ENCODE measurements around the gene MYCN.

- TF ChIP-seq CTCF (IDR thresholded peaks at IDR 0.05; ENCODE audit: low read depth, low read length, missing input control) (no peak), RXRA (IDR thresholded peaks at IDR 0.05) (no peak), NR2F2 (IDR thresholded peaks at IDR 0.05) (no peak), GABPA (IDR thresholded peaks at IDR 0.05 in 1 of 2, conservative IDR thresholded peaks at IDR 0.05 in 1 of 2) (no peak), RAD21 (IDR thresholded peaks at IDR 0.05) (no peak), TAF1 (conservative IDR thresholded peaks at IDR 0.05) (no peak), YY1 (IDR thresholded peaks at IDR 0.05) (no peak), JUND (IDR thresholded peaks at IDR 0.05) (no peak), HNF4A (conservative IDR thresholded peaks at IDR 0.05) (no peak)
- TF ChIP-seq, protein P1, sequence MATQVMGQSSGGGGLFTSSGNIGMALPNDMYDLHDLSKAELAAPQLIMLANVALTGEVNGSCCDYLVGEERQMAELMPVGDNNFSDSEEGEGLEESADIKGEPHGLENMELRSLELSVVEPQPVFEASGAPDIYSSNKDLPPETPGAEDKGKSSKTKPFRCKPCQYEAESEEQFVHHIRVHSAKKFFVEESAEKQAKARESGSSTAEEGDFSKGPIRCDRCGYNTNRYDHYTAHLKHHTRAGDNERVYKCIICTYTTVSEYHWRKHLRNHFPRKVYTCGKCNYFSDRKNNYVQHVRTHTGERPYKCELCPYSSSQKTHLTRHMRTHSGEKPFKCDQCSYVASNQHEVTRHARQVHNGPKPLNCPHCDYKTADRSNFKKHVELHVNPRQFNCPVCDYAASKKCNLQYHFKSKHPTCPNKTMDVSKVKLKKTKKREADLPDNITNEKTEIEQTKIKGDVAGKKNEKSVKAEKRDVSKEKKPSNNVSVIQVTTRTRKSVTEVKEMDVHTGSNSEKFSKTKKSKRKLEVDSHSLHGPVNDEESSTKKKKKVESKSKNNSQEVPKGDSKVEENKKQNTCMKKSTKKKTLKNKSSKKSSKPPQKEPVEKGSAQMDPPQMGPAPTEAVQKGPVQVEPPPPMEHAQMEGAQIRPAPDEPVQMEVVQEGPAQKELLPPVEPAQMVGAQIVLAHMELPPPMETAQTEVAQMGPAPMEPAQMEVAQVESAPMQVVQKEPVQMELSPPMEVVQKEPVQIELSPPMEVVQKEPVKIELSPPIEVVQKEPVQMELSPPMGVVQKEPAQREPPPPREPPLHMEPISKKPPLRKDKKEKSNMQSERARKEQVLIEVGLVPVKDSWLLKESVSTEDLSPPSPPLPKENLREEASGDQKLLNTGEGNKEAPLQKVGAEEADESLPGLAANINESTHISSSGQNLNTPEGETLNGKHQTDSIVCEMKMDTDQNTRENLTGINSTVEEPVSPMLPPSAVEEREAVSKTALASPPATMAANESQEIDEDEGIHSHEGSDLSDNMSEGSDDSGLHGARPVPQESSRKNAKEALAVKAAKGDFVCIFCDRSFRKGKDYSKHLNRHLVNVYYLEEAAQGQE (IDR thresholded peaks at IDR 0.05) = no peak
- TF ChIP-seq, protein P2, sequence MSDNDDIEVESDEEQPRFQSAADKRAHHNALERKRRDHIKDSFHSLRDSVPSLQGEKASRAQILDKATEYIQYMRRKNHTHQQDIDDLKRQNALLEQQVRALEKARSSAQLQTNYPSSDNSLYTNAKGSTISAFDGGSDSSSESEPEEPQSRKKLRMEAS (IDR thresholded peaks at IDR 0.05) = no peak
- TF ChIP-seq, protein P3, sequence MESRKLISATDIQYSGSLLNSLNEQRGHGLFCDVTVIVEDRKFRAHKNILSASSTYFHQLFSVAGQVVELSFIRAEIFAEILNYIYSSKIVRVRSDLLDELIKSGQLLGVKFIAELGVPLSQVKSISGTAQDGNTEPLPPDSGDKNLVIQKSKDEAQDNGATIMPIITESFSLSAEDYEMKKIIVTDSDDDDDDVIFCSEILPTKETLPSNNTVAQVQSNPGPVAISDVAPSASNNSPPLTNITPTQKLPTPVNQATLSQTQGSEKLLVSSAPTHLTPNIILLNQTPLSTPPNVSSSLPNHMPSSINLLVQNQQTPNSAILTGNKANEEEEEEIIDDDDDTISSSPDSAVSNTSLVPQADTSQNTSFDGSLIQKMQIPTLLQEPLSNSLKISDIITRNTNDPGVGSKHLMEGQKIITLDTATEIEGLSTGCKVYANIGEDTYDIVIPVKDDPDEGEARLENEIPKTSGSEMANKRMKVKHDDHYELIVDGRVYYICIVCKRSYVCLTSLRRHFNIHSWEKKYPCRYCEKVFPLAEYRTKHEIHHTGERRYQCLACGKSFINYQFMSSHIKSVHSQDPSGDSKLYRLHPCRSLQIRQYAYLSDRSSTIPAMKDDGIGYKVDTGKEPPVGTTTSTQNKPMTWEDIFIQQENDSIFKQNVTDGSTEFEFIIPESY (IDR thresholded peaks at IDR 0.05) = no peak
Measured at GRCh38 chr2:15930589-15931318, 9.6 kb upstream of the MYCN start.
